Measurements from ENCODE around the gene LAYN.

The LAYN gene

DNA sequence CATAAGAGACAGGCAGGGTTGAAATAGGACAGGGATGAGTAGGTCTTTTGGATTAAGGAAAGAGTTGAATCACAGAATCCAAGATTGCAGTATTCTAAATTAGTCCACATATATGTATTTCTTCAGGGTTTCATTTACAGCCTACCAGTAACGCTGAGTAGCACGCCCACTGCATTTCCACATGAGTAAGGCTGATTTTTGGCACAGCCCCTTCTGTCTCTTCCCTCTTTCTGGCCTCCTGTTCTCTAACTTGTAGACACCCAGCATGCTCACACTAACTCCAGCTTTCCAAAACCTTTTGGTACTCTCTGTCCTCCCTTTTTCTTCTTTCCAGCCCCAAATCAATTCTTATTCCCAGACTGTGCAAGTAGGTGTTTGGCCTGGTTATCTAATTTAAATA is 58.0 kb downstream of the LAYN start:
- DNase-seq, result peak; percentile 74

DNA sequence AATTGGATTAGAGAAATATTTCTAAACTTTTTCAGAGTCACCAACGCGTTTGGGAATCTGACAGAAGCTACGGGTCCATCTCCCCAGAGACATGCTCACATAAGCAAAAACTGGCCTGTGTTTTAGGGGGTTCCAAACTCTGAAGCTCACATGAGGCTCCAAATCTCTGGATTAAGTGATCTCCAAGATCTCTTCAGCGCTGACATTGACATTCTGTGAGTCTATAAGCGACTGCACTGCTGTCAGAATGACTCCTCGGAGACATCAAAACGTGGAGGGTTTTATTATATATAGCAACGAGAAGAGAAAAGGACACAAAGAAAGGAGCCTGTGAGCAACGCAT is 61.1 kb downstream of the LAYN start:
- no peak for DNase-seq

DNA sequence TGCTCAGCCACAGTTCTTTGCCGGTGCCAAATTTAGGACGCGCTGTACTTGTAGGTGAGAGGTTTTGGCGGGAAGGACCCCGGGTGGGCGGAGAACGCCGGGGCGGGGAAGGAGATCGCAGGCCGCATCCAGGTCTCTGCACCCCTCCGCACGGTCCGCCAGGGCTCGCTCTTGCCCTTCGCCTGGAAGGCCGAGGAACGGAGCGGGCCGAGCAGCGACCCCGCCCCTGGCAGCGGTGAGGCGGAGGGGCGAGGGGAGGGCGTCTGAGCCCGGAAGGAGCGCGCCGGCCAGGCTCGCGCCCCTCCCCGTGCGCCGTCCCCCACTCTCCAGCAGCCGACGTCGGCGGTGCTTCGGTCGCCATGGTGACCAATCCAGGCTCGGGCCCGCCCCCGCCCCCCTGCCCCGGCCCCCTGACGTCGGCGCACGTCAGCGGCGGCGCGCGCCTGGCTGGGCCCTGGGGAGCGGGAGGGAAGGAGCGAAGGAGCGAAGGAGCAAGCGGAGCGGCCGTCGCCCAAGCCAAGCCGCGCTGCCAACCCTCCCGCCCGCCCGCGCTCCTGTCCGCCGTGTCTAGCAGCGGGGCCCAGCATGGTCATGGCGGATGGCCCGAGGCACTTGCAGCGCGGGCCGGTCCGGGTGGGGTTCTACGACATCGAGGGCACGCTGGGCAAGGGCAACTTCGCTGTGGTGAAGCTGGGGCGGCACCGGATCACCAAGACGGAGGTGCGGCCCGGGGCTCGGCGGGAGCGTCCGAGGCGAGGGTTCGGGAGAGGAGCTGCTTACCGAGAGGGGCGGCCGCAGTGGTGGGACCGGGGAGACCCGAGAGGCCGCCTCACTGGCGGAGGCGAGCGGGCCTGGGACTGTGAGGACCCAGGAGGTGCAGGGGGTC is 61.7 kb downstream of the LAYN start, which contains the start of gene SIK2:
Gene SIK2, plus strand, starts transcription at position 471 of the 886 bp plus-strand sequence. Its CDS starts 115 bp downstream, at position 586.
- peak; percentile 98 for DNase-seq

DNA sequence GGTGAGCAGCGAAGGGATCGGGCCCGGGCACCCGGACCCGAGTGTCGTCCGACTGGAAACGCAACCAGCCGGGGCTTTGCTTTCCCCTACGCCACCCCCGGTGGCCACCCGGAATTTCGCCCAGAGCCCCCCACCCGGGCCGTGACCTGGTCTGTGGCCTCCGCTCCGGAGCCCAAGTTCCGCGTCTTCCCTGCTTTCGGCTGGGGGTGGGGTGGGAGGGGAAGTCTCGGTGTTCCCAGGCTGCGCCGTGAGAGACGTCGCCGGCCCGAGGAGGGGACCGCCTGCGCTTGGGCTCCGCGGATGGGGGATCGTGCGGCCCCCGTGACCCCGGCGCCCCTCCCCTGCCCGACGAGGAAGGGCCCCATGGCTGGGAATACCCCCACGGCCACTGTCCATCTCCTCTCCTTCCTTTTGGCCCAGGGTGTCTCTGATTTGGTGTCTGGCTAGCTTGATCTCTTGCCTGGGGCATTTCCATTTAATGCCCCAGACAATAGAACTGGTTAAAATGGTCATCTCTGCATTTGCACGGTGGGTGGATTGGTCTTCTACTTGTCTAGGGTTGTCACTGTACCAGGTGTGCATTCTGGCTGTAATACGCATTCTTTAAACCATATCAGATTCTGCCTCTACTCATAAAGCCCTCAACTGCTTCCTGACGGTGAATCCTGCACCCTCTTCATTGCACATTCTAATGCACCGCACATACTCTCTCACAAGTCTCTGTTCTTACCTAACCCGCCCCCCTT is 62.5 kb downstream of the LAYN start:
- peak; percentile 68 for DNase-seq

DNA sequence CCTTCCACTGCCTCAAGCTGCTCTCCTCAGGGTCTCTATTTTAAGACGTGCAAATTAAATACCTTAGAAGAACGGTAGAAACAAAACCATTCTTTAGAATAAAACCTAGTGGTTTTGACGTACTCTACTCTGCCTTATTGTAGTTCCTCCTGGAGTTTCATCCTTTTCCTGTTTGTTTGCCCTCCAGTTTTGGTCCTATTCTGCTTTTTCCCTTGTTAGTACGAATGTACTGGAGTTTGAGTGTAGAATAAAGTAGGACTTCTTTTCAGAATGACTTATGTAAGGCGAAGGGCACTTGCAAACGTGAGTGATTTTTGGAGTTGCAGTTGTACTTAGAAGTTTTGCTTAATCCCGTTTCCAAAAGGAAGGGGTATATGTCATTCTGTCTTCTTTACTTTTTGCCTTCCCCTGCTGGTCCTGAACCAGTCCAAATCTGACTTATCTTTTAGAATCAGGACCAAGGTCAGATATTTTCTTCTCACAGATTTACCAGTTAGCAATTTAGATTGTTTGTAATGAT is 63.2 kb downstream of the LAYN start:
- no peak for DNase-seq

DNA sequence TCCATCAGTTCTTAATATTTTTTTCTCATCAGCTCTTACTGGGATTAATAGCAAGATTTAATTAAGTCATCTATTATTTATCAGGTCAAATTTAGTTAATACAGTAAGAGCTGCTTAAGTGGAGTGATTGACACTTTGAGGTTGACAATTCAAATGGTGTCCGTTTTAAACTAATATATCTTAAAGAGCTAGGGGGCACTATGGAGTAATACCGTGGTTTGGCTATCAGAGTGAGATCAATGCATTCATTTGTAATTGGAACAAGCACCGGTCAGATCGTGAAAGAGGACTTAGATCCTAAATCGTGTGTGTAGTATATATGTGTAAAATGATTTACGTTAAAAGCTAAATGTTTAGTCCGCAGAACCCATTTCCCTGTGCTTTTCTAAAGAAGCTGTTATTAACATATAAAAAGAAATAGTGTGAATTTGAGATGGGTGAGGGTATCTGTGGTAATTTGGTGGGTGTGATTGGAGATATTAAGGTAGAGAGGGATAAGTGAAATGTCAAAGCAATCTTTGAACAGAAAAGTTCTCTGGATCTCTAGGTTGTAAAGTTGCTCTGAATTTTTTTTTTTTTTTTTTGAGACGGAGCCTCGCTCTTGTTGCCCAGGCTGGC is 64.0 kb downstream of the LAYN start:
- peak; percentile 80 for DNase-seq

DNA sequence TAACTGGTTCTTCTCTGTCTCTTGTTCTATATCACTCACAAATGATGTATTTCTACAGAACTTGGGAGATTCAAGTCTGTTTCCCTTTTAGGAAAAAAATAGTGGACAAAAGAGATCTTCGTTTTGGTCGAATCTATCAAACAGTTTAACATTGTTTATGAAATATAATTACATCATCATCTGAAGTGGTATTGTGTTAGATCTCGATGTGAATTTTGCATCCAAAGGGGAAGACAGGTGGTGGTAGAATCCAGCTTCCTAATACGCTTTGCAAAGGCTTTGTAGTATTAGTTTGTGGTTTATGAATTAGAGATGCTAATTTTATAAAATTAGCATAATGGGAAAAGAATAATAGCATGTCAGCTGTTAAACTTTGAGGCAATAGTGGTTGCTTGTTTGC is 65.2 kb downstream of the LAYN start:
- DNase-seq, result no peak

DNA sequence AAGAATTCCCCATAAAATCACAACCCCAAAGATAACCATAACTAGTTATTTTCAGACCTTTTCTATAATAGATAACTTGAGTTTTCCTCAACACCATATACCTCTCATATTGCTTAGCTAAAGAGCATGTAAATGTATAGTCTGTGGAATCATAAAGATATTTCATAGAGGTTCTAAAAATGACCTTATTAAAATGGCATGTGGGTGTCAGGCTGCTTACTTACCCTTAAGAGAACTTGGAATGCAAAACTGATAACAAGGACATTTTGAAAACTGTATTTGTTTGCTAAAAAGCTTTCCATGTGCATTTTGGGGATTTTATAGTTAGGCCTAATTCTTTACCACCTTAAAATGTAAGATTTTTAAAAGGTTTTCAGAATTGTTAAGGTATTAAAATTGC is 66.5 kb downstream of the LAYN start:
- no peak for DNase-seq

DNA sequence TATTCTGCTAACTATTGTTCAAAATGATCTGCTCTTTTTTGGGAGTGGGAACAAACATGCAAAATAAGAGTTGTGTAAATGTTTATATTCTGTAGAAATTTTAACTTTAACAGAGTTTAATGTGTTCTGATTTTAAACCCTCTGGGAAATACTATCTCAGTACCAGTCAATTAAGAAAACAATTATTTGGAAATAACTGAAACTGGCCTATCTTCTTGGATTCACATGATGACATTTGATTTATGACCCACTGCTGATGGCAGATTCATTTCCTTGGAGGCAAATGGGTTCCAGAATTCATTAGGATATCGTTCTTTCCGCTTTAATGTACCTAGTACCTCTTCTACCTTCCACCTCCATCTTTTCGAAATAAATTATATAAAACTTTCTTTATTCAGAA is 67.2 kb downstream of the LAYN start:
- no peak for DNase-seq
